HL-60 (cell line): ENCODE results near the gene DAB2IP.

Experiments used
- GABPA ChIP-seq: IDR thresholded peaks from 2 replicates; pipeline ENCODE4 v1.6.1; 2012; ENCODE audit warnings: low read depth
- POLR2AphosphoS5 ChIP-seq: IDR thresholded peaks from 2 replicates; pipeline ENCODE4 v1.6.1; 2012; ENCODE audit warnings: low read depth
- SPI1 ChIP-seq: IDR thresholded peaks from 2 replicates; pipeline ENCODE4 v1.6.1; 2012; ENCODE audit warnings: low read depth, mild to moderate bottlenecking, borderline replicate concordance
- TF ChIP-seq, protein P1 (sequence below): IDR thresholded peaks from one replicate; pipeline ENCODE4 v1.5.1; 2011; ENCODE audit warnings: low read length, control low read depth, inconsistent platforms; ENCODE audit not compliant: insufficient read depth
- TF ChIP-seq, protein P2 (sequence below): IDR thresholded peaks from 2 replicates; pipeline ENCODE4 v1.6.1; 2012; ENCODE audit warnings: low read depth; ENCODE audit not compliant: insufficient replicate concordance

DNA sequence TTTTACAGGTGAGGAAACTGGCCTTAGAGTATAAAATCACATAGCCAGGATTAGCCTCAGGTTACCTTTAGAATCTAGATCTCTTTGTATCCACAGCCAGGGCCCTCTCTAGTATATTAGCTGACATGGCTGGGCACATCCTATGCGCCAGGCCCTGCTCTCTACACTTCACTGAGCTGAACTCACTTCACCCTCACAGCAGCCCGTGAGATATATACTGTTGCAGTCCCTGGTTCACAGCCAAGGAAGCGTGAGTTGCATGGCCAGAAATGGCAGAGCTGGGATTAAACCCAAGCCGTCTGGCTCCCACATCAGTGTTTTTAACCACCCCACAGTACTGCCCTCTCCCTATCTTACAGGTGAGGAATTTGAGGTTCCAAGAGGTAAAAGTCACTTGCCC is 58.4 kb downstream of the DAB2IP start:
- TF ChIP-seq, protein P1, sequence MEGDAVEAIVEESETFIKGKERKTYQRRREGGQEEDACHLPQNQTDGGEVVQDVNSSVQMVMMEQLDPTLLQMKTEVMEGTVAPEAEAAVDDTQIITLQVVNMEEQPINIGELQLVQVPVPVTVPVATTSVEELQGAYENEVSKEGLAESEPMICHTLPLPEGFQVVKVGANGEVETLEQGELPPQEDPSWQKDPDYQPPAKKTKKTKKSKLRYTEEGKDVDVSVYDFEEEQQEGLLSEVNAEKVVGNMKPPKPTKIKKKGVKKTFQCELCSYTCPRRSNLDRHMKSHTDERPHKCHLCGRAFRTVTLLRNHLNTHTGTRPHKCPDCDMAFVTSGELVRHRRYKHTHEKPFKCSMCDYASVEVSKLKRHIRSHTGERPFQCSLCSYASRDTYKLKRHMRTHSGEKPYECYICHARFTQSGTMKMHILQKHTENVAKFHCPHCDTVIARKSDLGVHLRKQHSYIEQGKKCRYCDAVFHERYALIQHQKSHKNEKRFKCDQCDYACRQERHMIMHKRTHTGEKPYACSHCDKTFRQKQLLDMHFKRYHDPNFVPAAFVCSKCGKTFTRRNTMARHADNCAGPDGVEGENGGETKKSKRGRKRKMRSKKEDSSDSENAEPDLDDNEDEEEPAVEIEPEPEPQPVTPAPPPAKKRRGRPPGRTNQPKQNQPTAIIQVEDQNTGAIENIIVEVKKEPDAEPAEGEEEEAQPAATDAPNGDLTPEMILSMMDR, result no peak
- TF ChIP-seq, protein P2, sequence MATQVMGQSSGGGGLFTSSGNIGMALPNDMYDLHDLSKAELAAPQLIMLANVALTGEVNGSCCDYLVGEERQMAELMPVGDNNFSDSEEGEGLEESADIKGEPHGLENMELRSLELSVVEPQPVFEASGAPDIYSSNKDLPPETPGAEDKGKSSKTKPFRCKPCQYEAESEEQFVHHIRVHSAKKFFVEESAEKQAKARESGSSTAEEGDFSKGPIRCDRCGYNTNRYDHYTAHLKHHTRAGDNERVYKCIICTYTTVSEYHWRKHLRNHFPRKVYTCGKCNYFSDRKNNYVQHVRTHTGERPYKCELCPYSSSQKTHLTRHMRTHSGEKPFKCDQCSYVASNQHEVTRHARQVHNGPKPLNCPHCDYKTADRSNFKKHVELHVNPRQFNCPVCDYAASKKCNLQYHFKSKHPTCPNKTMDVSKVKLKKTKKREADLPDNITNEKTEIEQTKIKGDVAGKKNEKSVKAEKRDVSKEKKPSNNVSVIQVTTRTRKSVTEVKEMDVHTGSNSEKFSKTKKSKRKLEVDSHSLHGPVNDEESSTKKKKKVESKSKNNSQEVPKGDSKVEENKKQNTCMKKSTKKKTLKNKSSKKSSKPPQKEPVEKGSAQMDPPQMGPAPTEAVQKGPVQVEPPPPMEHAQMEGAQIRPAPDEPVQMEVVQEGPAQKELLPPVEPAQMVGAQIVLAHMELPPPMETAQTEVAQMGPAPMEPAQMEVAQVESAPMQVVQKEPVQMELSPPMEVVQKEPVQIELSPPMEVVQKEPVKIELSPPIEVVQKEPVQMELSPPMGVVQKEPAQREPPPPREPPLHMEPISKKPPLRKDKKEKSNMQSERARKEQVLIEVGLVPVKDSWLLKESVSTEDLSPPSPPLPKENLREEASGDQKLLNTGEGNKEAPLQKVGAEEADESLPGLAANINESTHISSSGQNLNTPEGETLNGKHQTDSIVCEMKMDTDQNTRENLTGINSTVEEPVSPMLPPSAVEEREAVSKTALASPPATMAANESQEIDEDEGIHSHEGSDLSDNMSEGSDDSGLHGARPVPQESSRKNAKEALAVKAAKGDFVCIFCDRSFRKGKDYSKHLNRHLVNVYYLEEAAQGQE, result no peak
- TF ChIP-seq POLR2AphosphoS5 (no peak), GABPA (no peak), SPI1 (no peak)
